Fibroblast of skin of left biceps (primary cell): ENCODE data around the gene CALCOCO2.

Experiments
- DNase-seq, 2 experiments: peaks; one replicate each; pipeline ENCODE4 v3.0.0-alpha.2; 2013; ENCODE audit warnings: low read depth in 2 of 2

The CALCOCO2 gene

DNA sequence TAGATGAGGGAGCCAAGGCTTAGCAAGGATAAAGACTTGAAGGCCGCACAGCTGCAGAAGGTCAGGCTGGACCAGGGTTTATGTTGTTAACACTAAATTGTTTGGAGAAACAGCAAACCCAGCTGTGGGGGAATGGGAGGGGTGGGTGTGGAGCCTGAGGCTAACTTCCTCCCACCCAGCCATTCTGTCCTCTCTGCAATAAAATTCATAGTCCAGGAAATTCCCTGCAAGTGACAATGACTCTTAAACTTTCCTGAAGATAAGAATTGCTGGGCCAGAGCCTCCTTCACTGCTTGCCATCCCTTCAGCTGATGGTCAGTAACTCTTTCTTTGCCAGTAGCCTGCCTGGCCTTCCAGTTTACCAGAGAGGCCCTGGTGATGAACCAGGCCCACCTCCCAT lies 42.4 kb downstream of the CALCOCO2 start:
- DNase-seq: no peak

GRCh38 chr17:48873696-48874443 lies 43.0 kb downstream of the CALCOCO2 start:
- DNase-seq: no peak

DNA sequence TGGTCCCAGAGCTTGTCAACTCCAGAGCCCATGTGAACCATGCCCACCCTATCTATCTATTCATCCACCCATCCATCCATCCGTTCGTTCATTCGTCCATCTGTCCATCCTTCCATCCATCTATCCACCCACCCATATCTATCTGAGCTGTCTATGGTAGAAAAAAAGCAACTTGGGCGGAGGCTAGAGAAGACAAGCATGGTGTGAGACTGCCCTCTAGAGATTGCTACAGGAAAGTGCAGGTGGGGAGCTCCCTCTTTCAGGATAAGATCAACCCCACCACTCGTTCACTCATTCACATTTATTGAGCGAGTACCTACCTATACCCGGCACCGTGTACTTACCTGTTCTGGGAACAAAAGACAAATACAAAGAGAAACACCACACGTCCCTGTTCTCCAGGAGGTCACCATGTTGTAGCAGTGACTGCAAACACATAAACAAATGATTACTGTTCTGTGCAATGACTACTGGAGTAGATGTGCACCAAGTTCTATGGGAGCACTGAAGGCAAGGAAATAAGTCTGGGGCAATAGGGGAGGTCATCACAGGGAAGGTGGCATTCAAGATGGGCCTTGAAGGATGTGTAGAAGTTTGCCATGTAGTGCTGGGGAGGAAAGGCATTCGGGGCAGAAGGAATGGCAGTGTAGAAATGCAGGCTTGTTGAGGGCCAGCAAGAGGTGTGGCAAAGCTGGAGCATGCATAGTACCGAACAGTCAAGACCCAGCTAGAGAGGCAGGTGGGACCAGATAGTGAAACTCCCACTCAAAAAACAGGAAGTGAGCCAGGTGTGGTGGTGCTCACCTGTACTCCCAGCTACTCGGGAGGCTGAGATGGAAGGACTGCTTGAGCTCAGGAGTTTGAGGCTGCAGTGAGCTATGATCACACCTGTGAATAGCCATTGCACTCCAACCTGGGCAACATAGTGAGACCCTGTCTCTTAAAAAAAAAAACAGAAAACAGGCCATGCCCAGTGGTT lies 48.4 kb downstream of the CALCOCO2 start:
- peak; percentile 10 to 30 for DNase-seq

DNA sequence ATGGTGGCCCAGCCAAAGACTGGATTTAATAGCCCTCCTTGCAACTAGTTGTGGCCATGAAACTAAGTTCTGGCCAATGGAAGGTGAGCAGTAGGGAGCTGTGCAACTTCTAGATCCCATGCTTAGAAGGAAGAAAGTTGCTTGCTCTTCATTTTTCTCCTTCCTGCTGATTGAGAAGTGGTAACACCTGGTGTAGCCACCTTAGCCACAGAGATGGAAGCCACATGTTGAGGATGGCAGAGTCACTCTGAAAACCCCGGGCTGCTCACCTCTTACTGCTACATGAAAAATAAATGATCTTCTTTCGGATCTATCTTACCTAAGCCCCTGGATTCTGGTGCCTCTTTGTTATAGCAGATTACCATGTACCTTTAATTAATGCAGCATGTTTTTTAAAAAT lies 51.4 kb downstream of the CALCOCO2 start:
- DNase-seq: no peak

- DNase-seq: no peak
Measured at GRCh38 chr17:48883171-48883570, 52.3 kb downstream of the CALCOCO2 start.

GRCh38 chr17:48890086-48890485 lies 59.3 kb downstream of the CALCOCO2 start:
- no peak for DNase-seq

GRCh38 chr17:48892940-48893645 lies 62.3 kb downstream of the CALCOCO2 start:
- DNase-seq: no peak

DNA sequence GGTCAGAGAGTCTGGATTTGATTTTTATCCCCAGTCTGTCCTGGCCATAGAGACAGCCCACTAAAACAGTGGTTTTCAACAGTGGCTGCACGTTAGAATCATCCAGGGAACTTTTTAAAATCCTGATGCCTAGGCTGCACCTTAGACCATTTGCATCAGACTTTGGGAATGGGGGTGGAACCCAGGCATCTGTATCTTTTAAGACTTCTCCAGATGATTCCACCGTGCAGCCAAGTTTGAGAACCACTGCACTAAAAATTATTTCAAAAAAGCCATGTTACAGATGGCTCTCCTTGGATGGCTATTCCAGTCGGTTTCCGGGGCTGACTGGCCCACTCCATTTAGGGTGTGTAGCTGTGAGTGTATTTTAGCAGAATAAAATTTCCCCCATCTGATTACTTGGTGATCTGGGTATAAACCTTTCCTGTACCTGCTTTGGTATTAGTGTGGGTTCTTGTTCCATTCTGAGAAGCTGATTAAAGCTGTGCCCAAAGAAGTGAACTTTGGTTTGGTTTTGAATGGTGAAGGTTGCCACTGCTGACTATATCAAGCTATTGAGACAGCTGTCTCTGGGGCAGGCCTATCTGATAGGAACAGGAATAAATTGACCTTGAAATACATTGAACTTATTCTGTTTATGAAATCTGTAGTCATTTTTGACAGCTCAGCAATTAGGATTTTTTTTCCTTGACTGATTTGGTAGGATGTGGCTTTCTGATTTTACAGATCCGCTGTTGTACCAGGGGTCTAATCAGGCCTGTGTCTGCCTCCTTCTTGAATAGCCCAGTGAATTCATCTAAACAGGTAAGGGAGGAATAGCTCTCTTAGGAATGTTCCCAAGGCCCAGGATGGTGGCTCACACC lies 63.0 kb downstream of the CALCOCO2 start:
- DNase-seq: no peak

DNA sequence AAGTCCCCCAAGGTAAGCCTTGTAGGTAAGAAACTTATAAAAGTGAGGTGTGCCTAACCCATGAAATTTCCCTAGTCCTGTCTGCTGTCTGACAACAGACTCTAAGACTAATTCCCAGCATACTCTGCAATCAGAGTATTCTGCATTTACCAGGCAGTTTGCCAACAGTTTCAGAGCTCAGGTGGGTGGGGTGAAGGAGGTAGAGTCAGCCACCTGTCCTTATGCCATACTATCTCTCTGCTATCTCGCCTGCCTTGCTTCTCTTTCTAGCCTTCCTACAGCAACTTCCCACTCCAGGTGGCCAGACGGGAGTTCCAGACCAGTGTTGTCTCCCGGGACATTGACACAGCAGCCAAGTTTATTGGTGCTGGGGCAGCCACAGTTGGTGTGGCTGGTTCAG lies 64.1 kb downstream of the CALCOCO2 start:
- no peak for DNase-seq

- no peak for DNase-seq
Measured at GRCh38 chr17:48901241-48901640, 70.4 kb downstream of the CALCOCO2 start.

GRCh38 chr17:48903401-48903800 lies 72.6 kb downstream of the CALCOCO2 start:
- DNase-seq: no peak

DNA sequence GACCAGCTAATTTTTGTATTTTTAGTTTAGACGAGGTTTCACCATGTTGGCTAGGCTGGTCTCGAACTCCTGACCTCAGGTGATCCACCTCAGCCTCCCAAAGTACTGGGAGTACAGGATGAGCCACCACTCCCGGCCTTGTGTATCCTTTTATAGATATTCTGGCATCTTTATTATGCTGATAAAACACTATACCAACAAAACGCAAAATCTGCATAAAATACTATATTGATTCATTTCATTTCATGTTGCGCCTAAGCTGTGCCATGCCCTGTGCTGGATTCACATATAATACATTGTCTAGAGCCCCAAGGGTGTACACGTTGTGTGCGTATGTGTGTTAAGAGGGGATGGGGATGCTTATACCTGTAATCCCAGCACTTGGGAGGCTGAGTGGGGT lies 73.6 kb downstream of the CALCOCO2 start:
- no peak for DNase-seq

- no peak for DNase-seq
Measured at GRCh38 chr17:48905987-48906515, 75.2 kb downstream of the CALCOCO2 start.

- no peak for DNase-seq
Measured at GRCh38 chr17:48907713-48908046, 76.8 kb downstream of the CALCOCO2 start.

GRCh38 chr17:48908047-48908843 lies 77.4 kb downstream of the CALCOCO2 start, which contains the start of gene UBE2Z:
Gene UBE2Z, plus strand, starts transcription at chr17:48908407. Its CDS starts 97 bp downstream, at chr17:48908504.
- peak; percentile 90 for DNase-seq

GRCh38 chr17:48908853-48909394 lies 78.1 kb downstream of the CALCOCO2 start:
- DNase-seq: peak; percentile 68 to 70

GRCh38 chr17:48909783-48910182 lies 78.9 kb downstream of the CALCOCO2 start:
- DNase-seq: no peak

DNA sequence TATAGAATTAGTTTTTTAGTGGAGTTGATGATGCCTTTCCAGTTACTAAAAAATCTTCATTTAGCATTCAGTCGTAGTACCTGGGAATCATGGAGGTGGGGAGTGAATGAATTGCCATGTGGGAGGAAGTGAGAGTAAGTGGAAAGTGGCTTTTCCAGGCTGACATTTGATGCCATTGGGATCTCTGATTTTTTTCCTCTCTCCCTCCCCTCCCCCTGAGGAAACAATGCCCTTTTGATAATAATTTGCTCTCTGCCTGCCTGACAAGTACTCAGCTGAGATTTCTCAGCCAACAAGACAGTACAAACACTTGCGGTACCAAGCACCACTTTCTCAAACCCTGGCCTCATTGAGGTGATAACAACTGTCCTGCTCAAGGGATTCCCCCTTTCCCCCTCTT lies 79.5 kb downstream of the CALCOCO2 start:
- DNase-seq: no peak

DNA sequence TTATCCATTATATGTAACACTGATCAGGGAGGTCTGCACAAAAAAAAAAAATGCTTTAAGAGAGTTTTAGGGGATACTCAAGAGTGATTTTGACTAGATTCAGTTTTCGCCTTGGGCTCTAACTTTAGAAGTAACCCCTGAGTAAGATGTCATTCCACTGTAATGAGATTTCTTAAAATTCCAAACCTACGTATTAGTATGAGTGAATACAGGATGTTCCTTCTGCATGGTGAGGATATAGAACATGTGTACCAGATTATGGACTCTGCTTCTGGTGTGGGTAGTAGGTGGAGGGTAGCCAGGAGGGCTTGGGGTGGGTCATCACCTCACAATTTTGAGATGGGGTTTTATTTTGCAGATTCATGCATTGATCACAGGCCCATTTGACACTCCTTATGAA lies 81.6 kb downstream of the CALCOCO2 start:
- no peak for DNase-seq
